Tibial artery (tissue), 4 donors: Measurements from ENCODE around the gene RAP1GAP2.

Source experiments
- DNase-seq, 2 donors: peaks; one replicate each; pipeline ENCODE4 v3.0.0-alpha.2; 2019
- H3K27ac ChIP-seq, 2 donors: fragments of 200-600 bp; sonication (generic) in 1 of 2; 1 replicate in 1 of 2; 2 replicates in 1 of 2; pipeline ENCODE4 v1.5.1; 2018 to 2019; ENCODE audit warnings: mild to moderate bottlenecking in 1 of 2
- H3K27me3 ChIP-seq, 2 donors: fragments of 200-600 bp; sonication (generic) in 1 of 2; one replicate each; pipeline versions ENCODE4 v1.5.1 to v1.6.0; 2016 to 2019
- H3K36me3 ChIP-seq, 3 donors: fragments of 200-600 bp; sonication (generic) in 2 of 3; one replicate each; pipeline ENCODE4 v1.5.1; 2016 to 2019; ENCODE audit warnings: mild to moderate bottlenecking in 2 of 3
- H3K4me1 ChIP-seq, 4 donors: fragments of 200-600 bp; sonication (generic) in 2 of 4; 1 replicate in 3 of 4; 2 replicates in 1 of 4; pipeline ENCODE4 v1.5.1; 2016 to 2019
- H3K4me3 ChIP-seq, 2 donors: fragments of 200-600 bp; sonication (generic) in 1 of 2; 1 replicate in 1 of 2; 2 replicates in 1 of 2; pipeline ENCODE4 v1.5.1; 2018 to 2019; ENCODE audit warnings: mild to moderate bottlenecking in 2 of 2
- H3K9me3 ChIP-seq, 3 donors: fragments of 200-600 bp; sonication (generic) in 1 of 3; one replicate each; pipeline ENCODE4 v1.5.1; 2016 to 2019
- intact Hi-C: fragments of 100-400 bp; cut with DNase I; formaldehyde crosslinking; loops from one replicate; pipeline ENCODE4 v1.15.0; 2023; ENCODE audit warnings: low total_unique reads
- TF ChIP-seq, protein P1 (sequence below), 2 experiments: fragments of 200-600 bp in 1 of 2; fragments of 450-650 bp in 1 of 2; IDR thresholded peaks; one replicate each; pipeline ENCODE4 v1.5.1; 2017 to 2019; ENCODE audit warnings: antibody characterized with exemption in 2 of 2, mild to moderate bottlenecking in 1 of 2, moderate library complexity in 1 of 2

The RAP1GAP2 gene

GRCh38 chr17:3033741-3034577, 237.7 kb downstream of the RAP1GAP2 start:
- DNase-seq = peak in 1 of 2 donors; percentile 56
- Histone ChIP-seq H3K4me1 (no peaks in the 10 kb centered on the region), H3K36me3 (peaks cover 0 to 15% (median 3%) of the 10 kb centered on the region in 3 donors), H3K4me3 (no peak overlapping the region), H3K27ac (no peak overlapping the region), H3K27me3 (no peaks in the 10 kb centered on the region), H3K9me3 (no peaks in the 10 kb centered on the region)
- TF ChIP-seq, protein P1, sequence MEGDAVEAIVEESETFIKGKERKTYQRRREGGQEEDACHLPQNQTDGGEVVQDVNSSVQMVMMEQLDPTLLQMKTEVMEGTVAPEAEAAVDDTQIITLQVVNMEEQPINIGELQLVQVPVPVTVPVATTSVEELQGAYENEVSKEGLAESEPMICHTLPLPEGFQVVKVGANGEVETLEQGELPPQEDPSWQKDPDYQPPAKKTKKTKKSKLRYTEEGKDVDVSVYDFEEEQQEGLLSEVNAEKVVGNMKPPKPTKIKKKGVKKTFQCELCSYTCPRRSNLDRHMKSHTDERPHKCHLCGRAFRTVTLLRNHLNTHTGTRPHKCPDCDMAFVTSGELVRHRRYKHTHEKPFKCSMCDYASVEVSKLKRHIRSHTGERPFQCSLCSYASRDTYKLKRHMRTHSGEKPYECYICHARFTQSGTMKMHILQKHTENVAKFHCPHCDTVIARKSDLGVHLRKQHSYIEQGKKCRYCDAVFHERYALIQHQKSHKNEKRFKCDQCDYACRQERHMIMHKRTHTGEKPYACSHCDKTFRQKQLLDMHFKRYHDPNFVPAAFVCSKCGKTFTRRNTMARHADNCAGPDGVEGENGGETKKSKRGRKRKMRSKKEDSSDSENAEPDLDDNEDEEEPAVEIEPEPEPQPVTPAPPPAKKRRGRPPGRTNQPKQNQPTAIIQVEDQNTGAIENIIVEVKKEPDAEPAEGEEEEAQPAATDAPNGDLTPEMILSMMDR (IDR thresholded peaks at IDR 0.05) = no peak
- intact Hi-C loops = no loop called here

DNA sequence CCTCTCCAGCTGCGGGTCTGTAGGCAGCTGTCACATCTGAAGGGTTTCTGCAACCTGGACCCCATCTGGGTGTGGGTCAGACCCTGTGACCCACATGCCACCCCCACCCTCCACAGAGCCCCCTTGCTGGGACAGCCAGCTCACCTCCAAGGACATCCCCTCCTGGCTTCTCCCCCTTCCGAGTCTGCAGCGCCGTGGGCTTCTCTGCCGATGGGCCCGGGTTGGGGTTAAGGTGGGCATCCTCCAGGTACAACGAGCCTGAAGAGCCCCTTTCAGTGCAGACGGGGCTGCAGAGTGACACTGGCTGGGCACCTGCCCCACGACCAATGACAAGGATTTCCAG, 238.3 kb downstream of the RAP1GAP2 start:
- Histone ChIP-seq H3K9me3 (no peaks in the 10 kb centered on the region), H3K4me1 (no peaks in the 10 kb centered on the region), H3K36me3 (peaks cover 0 to 9% (median 3%) of the 10 kb centered on the region in 3 donors), H3K27ac (no peak overlapping the region), H3K27me3 (no peaks in the 10 kb centered on the region), H3K4me3 (no peak overlapping the region)
- intact Hi-C loops = no loop called here
- TF ChIP-seq, protein P1 (IDR thresholded peaks at IDR 0.05) = no peak
- DNase-seq = peak in 1 of 2 donors; percentile 33

DNA sequence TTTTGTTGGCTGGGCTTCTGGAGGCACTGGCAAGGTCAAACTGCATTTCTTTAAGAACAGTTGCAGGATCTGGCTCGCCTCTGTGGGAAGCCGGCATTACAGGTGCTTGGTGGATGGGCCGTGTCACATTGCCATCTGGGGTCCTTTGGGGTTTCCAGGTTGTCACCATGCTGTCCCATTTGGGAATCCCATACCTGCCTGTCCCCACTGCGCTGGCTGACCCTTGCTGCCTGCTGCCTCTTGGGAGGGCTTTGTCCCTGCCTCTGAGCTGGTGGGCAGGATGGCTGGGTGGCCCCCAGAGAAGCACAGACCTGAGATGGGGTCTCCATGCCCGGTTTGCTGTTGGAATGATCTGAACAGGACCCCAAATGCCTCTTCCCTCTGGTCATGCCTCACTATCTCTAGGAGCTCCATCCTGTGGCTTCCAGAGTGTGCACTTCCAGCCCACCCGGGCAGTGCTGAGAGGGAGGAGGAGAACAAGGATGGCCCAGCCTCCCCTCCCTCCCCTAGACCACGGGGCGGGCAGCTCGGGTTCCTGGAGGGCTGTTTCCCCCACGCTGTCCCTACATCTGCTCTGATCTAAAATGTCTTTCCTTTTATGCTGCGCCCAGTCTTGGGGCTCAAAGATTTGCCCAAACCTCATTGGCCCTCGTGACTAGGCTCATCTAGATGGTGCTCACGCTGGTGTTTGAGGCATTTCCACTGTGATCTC, 239.2 kb downstream of the RAP1GAP2 start:
- no peaks in the 10 kb centered on the region for H3K4me1 ChIP-seq
- DNase-seq = peak in 1 of 2 donors; percentile 53
- H3K36me3 ChIP-seq = peaks cover 0 to 8% (median 3%) of the 10 kb centered on the region in 3 donors
- H3K27ac ChIP-seq = no peak overlapping the region
- intact Hi-C loops = no loop called here
- H3K9me3 ChIP-seq = no peaks in the 10 kb centered on the region
- TF ChIP-seq, protein P1 (IDR thresholded peaks at IDR 0.05) = no peak
- H3K4me3 ChIP-seq = no peak overlapping the region
- no peaks in the 10 kb centered on the region for H3K27me3 ChIP-seq

- Histone ChIP-seq H3K9me3 (no peaks in the 10 kb centered on the region), H3K27ac (no peak overlapping the region), H3K36me3 (peaks cover 0 to 4% (median 0%) of the 10 kb centered on the region in 3 donors), H3K4me3 (no peak overlapping the region), H3K4me1 (no peaks in the 10 kb centered on the region), H3K27me3 (peaks cover 0 to 2% of the 10 kb centered on the region in 2 donors)
- TF ChIP-seq, protein P1 (IDR thresholded peaks at IDR 0.05) = no peak
- intact Hi-C loops = no loop called here
- no peak for DNase-seq
Measured at GRCh38 chr17:3035968-3036280, 239.7 kb downstream of the RAP1GAP2 start.

GRCh38 chr17:3036800-3037199, 240.6 kb downstream of the RAP1GAP2 start:
- H3K27me3 ChIP-seq = peaks cover 0 to 6% of the 10 kb centered on the region in 2 donors
- H3K27ac ChIP-seq = no peak overlapping the region
- intact Hi-C loops = no loop called here
- no peaks in the 10 kb centered on the region for H3K4me1 ChIP-seq
- no peaks in the 10 kb centered on the region for H3K9me3 ChIP-seq
- DNase-seq = no peak
- H3K36me3 ChIP-seq = no peaks in the 10 kb centered on the region
- no peak overlapping the region for H3K4me3 ChIP-seq
- TF ChIP-seq, protein P1 (IDR thresholded peaks at IDR 0.05) = no peak
